CD4-positive, alpha-beta T cell treated with Interleukin-4 for 1 hour (primary cell): Measurements from ENCODE around the gene TRAPPC14.

Source experiments
- DNase-seq, 2 donors: peaks; one replicate each; pipeline ENCODE4 v3.0.0-alpha.2; 2020 to 2022

TRAPPC14 gene

DNA sequence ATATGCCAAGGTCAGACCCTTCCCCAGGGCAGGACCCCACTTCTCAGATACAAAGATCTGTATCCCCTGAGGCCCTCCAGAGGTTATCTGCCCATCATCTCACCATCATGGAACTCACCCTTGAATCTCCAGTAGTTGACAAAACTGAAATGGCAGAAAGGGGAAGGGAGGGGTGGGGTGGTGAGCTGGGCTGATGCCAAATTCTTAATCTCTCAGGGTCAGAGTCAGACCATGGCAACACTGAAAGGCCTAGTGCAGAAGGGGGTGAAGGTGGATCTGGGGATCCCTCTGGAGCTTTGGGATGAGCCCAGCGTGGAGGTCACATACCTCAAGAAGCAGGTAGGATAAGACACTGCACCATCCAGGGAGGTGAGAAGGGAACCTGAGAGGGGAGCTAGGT is 36.0 kb downstream of the TRAPPC14 start:
- DNase-seq: no peak

DNA sequence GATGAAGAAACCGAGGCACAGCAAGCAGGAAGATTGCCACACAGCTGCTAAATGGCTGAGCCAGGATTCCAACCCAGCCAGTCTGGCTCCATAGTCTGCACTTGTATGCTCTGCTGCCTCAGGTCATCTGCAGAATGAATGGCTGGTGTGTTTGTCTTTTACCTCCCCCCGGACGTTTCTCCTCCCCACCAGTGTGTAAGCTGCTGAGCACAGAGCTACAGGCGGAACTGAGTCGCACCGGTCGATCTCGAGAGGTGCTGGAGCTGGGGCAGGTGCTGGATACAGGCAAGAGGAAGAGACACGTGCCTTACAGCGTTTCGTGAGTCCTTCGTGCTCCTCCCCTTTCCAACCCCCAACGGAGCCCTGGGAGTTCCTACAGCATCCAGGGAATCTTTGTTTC is 36.5 kb downstream of the TRAPPC14 start:
- no peak for DNase-seq

DNA sequence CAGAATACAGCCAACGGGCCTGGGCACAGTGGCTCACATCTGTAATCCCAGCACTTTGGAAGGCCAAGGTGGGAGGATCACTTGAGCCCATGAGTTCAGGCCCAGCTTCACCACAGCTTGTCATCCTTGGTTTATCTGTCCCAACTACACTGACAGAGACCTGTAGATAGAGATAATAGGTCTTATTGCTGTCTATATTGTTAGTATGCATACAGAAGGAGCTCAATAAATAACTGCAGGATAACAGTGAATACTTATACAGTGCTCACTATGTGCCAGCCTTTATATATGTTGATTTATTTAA is 37.8 kb downstream of the TRAPPC14 start:
- no peak for DNase-seq

DNA sequence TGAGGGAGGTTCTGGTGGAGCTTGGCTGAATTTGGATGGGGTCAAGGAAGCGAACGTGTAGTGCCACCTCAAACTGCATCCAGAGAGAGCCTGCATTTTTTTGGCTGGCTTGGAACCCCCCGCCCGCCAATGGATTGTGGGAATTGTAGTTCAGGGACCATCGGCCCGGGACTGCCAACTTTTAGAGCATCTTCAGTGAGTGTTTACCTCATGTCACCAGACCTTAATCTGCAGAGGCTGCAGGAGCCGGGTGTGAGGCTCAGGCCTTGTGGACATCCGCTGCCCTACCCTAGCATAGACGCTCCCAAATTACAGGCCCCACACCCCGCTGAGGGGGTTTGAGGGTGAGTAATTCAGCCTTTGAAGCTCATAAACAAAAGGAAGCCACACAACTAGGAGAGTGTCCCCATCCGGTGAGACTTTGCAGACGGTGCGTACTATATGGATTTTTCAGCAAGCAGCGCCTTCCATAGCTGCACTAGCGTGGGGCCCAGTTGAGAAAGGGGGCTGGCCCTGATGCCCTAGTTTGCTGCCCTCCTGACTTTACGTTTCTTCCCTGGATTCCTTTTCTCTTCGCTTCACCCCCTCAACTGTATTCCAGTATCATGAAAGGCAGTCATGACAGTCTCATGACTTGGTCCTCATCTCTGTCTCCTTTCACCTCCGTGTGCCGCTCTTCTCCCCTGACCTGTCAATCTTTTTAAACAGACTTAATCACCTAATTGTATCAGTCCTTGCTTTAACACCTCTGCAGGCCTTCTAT is 38.4 kb downstream of the TRAPPC14 start:
- peak; percentile 69 to 80 for DNase-seq

DNA sequence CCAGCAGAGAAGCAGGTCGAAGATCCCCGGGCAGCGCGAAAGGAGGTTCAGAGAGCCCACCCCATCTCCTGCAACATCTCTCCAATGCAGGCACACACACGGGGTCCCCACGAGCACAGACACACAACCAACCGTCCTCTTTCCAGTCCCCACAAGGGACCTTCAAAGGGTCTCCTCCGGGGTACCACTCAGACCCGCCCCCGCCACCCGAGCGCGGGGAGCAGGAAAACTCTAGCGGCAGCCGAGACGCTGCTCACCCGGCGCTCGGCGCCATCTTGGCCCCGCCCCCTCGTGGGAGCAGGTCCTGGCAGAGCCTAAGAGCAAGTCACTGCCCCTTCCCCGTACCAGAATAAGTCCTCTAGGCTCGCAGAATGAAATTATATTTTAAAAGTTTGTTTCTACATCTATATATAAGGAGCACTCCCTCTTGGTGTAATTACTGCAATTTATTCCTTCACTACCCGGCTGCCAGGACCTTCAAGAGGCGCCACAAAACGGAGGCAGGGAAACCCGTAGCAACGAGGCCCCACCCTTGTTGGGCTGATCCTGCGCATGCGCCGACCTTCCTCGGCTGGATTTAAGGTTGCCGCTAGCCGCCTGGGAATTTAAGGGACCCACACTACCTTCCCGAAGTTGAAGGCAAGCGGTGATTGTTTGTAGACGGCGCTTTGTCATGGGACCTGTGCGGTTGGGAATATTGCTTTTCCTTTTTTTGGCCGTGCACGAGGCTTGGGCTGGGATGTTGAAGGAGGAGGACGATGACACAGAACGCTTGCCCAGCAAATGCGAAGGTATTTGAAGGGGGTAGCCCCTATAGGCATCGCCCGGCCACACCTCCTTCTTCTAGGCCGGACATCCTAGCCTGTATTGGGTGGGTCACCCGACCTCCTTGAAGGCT is 39.2 kb downstream of the TRAPPC14 start, which contains the start of the genes CNPY4 and TAF6:
Gene CNPY4, plus strand, starts transcription at position 563 of the 898 bp plus-strand sequence. Its CDS starts 111 bp downstream, at position 674.
Gene TAF6, minus strand, starts transcription at position 287 of the 898 bp plus-strand sequence. CDS start 5,149 bp downstream, outside the sequence.
- DNase-seq: peak; percentile 94 to 96

DNA sequence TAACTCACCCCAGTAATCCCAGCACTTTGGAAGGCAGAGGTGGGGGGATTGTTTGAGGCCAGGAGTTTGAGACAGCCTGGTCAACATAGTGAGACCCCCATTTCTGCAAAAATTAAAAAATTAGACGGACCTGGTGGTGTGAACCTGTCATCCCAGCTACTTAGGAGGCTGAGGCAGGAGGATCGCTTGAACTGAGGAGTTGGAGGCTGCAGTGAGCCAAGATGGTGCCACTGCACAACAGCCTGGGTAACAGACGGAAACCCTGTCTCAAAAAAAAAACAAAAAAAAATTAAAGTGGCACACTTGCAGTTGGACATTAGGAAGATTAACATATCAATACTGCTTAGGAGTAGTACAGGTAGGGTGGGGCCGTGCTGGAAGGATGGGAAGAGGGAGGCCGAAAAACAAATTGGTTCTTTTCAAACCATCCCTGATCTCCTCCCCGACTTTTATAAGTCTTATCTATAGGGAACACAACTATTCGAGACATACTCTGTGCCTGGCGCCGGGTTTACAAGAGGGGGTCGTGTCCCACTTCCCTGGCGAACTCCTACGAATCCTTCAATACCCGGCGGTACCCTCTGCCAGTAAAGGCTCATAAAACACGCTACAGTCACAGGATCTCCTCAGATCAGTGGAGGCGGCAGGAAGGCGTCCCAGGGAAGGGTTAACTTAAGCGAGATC is 40.0 kb downstream of the TRAPPC14 start:
- DNase-seq: no peak

DNA sequence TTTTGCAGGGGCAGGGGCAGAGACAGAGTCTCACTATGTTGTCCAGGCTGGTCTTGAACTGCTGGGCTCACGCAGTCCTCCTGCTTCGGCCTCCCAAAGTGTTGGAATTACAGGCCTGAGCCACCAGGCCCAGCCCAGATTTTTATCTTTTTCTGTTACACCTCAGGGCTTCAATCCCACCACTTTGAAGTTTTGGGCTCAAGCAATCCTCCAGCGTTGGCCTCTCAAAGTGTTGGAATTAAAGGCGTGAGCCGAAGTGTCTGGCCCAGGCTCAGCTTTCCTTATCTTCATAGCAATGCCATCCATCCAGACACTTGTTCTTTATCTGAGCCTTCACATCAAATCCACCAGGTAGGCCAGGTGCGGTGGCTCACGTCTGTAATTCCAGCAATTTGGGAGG is 43.5 kb downstream of the TRAPPC14 start:
- no peak for DNase-seq

DNA sequence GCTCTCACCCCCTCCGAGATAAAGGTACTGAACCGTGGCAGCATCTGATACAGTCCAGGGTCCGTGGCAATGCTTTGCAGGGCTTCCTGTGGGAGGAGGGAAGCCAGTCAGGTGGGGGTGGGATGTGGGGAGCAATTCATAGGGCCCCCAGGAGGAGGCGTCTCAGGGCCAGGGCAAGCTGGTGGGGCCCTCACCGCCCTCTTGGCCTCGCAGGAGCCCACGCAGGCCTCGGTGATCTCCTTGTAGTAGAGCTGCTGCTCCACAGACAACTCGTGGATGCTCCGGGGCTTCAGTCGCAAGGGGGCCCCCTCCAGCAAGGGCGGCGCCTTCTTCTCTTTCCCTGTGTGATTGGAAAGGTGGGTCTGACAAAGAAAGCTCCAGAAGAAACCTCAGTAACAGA is 46.6 kb downstream of the TRAPPC14 start:
- DNase-seq: no peak

DNA sequence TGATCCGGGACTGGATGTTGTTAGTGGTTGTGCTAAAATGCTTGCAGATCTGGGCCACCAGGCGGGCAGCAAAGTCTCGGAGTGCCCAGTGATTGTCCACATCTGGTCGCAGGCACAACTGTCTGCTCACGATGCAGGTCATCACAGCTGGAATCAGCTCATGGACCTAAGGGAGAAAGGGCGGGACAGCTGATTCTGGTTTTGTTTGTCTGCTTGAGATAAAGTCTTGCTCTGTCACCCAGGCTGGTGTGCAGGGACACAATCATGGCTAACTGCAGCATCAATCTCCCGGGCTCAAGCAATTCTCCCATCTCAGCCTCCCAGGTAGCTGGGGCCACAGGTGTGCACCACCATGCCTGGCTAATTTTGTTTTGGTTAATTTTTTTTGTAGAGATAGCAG is 47.4 kb downstream of the TRAPPC14 start:
- no peak for DNase-seq

DNA sequence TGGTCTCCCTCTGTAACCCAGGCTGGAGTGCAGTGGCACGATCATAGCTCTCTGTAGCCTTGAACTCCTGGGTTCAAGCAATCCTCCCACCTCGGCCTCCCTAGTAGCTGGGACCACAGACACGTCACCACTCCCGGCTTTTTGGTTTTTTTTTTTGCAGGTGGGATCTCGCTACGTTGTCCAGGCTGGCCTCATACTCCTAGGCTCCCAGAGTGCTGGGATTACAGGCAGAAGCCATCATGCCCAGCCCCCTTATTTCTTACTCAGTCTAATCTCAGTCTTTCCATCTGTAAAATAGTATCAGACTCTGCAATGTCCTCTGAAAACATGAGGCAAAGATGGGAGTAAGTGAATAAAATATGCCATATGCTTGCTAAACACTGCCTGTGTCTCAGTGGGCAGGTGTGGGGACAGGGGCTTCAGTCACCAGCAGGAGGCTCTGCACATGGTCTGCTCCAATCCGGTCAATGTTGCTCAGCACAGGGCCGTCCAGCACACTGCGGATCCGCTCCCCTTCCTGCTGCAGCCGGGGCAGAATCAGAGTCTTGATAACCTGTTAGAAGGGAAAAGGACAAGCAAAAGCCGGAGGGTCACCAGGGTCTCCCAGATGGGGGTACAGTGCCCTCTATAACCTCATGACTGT is 48.9 kb downstream of the TRAPPC14 start:
- DNase-seq: no peak

DNA sequence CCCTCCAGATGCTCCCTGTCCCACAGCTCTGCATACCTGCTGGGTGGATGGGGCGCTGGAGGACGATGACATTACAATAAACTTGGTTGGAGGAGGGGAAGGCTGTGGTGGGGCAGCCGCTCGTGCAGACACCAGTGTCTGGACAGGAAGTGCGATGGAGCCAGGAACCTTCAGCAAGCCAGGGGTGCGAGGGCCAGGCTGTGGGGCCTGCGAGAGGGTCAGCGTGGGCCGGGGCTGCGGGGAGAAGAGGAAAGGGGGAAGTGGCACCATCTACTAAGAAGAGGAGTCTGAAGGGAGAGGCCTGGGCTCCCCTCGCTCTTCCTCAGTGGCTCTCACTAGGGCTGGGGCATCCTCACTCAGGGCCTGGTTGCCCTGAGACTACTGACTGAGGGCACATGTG is 50.6 kb downstream of the TRAPPC14 start:
- DNase-seq: no peak

DNA sequence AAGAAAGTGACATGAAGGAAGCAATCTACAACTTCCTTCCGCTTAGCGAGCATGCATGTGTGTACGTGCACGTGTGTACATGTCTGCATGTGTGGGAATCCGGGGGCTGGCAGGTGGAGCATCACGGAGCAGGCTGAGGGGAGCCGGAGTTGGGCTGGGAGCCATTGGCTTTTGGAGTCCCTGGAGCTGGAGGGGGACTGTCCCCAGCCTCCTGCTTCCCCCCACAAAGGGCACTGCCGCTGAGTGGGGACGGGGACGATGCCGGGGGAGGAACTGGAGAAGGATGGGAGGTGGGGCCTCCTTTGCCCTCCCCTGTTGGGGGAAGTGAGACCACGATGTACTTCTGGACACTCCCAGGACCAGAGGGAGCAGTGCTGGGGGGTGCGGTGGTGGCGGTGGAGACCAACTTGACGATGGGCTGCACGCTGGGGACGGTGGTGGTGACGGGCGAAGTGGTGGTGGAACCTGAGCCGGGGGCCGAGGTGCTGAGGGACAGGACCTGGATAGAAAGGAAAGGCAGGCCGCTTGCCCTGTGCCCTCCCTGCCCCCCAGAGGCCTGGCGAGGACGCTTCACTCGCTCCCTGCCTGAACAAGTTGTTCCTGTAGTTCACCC is 51.3 kb downstream of the TRAPPC14 start:
- DNase-seq: no peak

DNA sequence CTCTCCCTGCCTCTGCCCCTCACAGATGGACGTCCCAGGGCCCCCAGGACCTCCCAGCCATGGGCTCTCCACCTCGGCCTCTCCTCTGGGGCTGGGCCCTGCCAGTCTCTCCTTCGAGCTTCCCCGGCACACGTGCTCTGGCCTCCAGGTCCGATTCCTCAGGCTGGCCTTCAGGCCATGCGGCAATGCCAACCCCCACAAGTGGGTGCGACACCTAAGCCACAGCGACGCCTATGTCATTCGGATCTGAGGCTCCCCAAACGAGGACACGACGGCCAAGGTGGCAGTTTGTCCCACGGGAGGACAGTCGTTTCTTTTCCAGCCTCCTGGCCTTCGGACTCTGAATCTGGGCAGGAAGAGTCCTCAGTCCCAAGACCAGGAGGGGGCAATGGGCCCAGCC is 51.9 kb downstream of the TRAPPC14 start:
- no peak for DNase-seq

DNA sequence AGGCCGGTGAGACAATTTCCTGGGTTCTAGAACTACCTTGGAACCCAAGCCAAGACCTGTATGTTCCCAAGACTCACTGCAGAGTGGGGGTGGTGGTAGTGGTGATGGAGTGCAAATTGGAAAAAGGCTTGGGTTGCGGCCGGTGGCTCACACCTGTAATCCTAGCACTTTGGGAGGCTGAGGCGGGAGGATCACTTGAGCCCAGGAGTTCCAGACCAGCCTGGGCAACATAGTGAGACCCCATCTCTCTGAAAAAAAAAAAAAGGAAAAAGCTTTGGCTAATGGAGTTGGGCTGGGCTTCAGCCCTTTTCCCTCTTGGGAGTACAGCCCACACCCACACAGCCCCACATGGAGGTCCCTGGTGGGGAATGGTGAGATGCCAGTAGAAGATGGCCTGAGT is 53.0 kb downstream of the TRAPPC14 start:
- no peak for DNase-seq
